HepG2 (cell line): ENCODE measurements around the gene SRI. TPM values are rescaled to one million over a fixed set of nuclear protein-coding genes. Genes with fewer than 3 reads are reported as not detected.

Experiments
- ATAC-seq: fragments of 200-7000 bp; cut with Tn5 transposase; 3 replicates; pipeline ENCODE4 v1.9.1; 2020; ENCODE audit warnings: mild to moderate bottlenecking, moderate library complexity
- BruUV-seq: library from RNA; stranded (reverse); fragments of 400-500 nt; replicated peaks from 2 replicates; lab custom pipeline; 2021; lab: Mats Ljungman, UMichigan
- CTCF ChIA-PET: fragments of 300-600 bp; formaldehyde crosslinking; extraction: SDS; loops from one replicate; lab custom pipeline; 2021; ENCODE audit warnings: low total read pairs, inconsistent platforms, low intra/inter-chr PET ratio; lab: Yijun Ruan, JAX
- POLR2A ChIA-PET: fragments of 350-600 bp; sonication (Branson Sonifier 250); formaldehyde crosslinking; loops from one replicate; lab custom pipeline; 2020; ENCODE audit warnings: antibody characterized with exemption, inconsistent platforms; lab: Yijun Ruan, JAX
- DNase-seq: peaks from one replicate; pipeline ENCODE4 v3.0.0-alpha.2; 2015; ENCODE audit warnings: low spot score
- FAIRE-seq: peaks from 3 replicates; lab custom pipeline; 2011; peaks lifted over from hg19 to GRCh38; lab: Jason Lieb, UNC
- H2AFZ ChIP-seq: one replicate; pipeline ENCODE4 v1.6.1; 2011; ENCODE audit warnings: low read length, inconsistent platforms
- H3K27ac ChIP-seq: fragments of 300-600 bp; 3 replicates; pipeline ENCODE4 v1.8.0; 2011; ENCODE audit warnings: mixed run types, mild to moderate bottlenecking, mixed read lengths, low read length, inconsistent platforms; ENCODE audit not compliant: insufficient read depth; ENCODE audit errors: extremely low read length
- H3K27me3 ChIP-seq, 2 experiments: fragments of 200-600 bp in 1 of 2; 2 replicates in 1 of 2; 3 replicates in 1 of 2; pipeline versions ENCODE4 v1.6.0 to v1.8.0; 2011; ENCODE audit warnings: low read length in 2 of 2, mild to moderate bottlenecking in 2 of 2, moderate library complexity in 2 of 2, inconsistent platforms in 1 of 2; ENCODE audit not compliant: insufficient read depth in 2 of 2, control insufficient read depth in 1 of 2
- H3K36me3 ChIP-seq, 2 experiments: fragments of 200-600 bp in 1 of 2; replicated peaks in 1 of 2; 2 replicates in 1 of 2; 3 replicates in 1 of 2; pipeline versions ENCODE4 v1.5.1 to v1.8.0; 2011; ENCODE audit warnings: low read length in 2 of 2, inconsistent platforms in 1 of 2; ENCODE audit not compliant: insufficient read depth in 2 of 2, control insufficient read depth in 1 of 2
- H3K4me1 ChIP-seq: 2 replicates; pipeline ENCODE4 v1.5.1; 2012; ENCODE audit warnings: low read length, inconsistent platforms; ENCODE audit not compliant: insufficient read depth
- H3K4me2 ChIP-seq: 2 replicates; pipeline ENCODE4 v1.6.0; 2011; ENCODE audit warnings: low read depth, low read length, inconsistent platforms
- H3K4me3 ChIP-seq, 3 experiments: fragments of 200-600 bp in 1 of 3; sonication (generic), shearing (Covaris generic) in 1 of 3; replicated peaks in 1 of 3; 2 replicates each; pipeline ENCODE4 v1.5.1; 2011 to 2016; ENCODE audit warnings: low read length in 3 of 3, inconsistent platforms in 2 of 3, low read depth in 2 of 3, mild to moderate bottlenecking in 2 of 3, control low read depth in 1 of 3, mixed read lengths in 1 of 3; ENCODE audit not compliant: insufficient read depth in 1 of 3
- H3K79me2 ChIP-seq: one replicate; pipeline ENCODE4 v1.6.1; 2011; ENCODE audit warnings: low read length, inconsistent platforms; ENCODE audit not compliant: insufficient read depth
- H3K9ac ChIP-seq: 2 replicates; pipeline ENCODE4 v1.6.0; 2011; ENCODE audit warnings: mild to moderate bottlenecking, low read depth, low read length, inconsistent platforms; ENCODE audit not compliant: insufficient read depth
- H3K9me3 ChIP-seq: 2 replicates; pipeline ENCODE4 v1.5.1; 2012; ENCODE audit warnings: mild to moderate bottlenecking, low read length
- H4K20me1 ChIP-seq: 2 replicates; pipeline ENCODE4 v1.6.0; 2011; ENCODE audit warnings: inconsistent platforms, mild to moderate bottlenecking, low read length, moderate library complexity; ENCODE audit not compliant: insufficient read depth
- DR1 ChIP-seq: sonication (generic); formaldehyde crosslinking; IDR thresholded peaks from 2 replicates; pipeline ENCODE4 v1.8.0; 2021; ENCODE audit warnings: mild to moderate bottlenecking, missing genetic modification reagents, inconsistent platforms
- IKZF5 ChIP-seq: IDR thresholded peaks from 2 replicates; pipeline ENCODE4 v1.6.1; 2018; ENCODE audit warnings: missing genetic modification reagents, mild to moderate bottlenecking, missing compliant biosample characterization
- SUZ12 ChIP-seq: fragments of 150-350 bp; IDR thresholded peaks from 2 replicates; pipeline ENCODE4 v1.6.1; 2014; ENCODE audit warnings: low read depth, low read length
- TOE1 ChIP-seq: sonication (generic); formaldehyde crosslinking; IDR thresholded peaks from 2 replicates; pipeline ENCODE4 v1.4.0; 2020; ENCODE audit warnings: mild to moderate bottlenecking, missing genetic modification reagents
- ZBTB10 ChIP-seq: sonication (generic); formaldehyde crosslinking; IDR thresholded peaks from 2 replicates; pipeline ENCODE4 v1.4.0; 2020; ENCODE audit warnings: missing genetic modification reagents, borderline replicate concordance
- ZNF264 ChIP-seq: sonication (generic); formaldehyde crosslinking; IDR thresholded peaks from 2 replicates; pipeline ENCODE4 v1.4.0; 2020; ENCODE audit warnings: missing genetic modification reagents
- ZNF326 ChIP-seq: sonication (generic); formaldehyde crosslinking; IDR thresholded peaks from 2 replicates; pipeline ENCODE4 v1.4.0; 2020; ENCODE audit warnings: missing genetic modification reagents, borderline replicate concordance
- ZNF607 ChIP-seq: sonication (generic); formaldehyde crosslinking; IDR thresholded peaks from 2 replicates; pipeline ENCODE4 v1.5.1; 2020; ENCODE audit warnings: missing genetic modification reagents, mild to moderate bottlenecking, borderline replicate concordance
- ZNF670 ChIP-seq: sonication (generic); formaldehyde crosslinking; IDR thresholded peaks from 2 replicates; pipeline ENCODE4 v1.8.0; 2022; ENCODE audit warnings: mild to moderate bottlenecking, missing genetic modification reagents, borderline replicate concordance
- WGBS: methylation state at CpG from one replicate; pipeline ENCODE4 v1.1.6; 2017; ENCODE audit warnings: low lambda C conversion rate; 5-methylcytosine and 5-hydroxymethylcytosine counted together
- in situ Hi-C: cut with HindIII; loops from 2 replicates; pipeline ENCODE4 v1.10.0; 2017; ENCODE audit warnings: low pct_unique_long_range_greater_than_20kb; ENCODE audit not compliant: extremely low pct_ligation_motif_present
- intact Hi-C: fragments of 100-400 bp; cut with micrococcal nuclease; formaldehyde crosslinking; loops from one replicate; pipeline ENCODE4 v1.10.0; 2022; ENCODE audit not compliant: unreplicated experiment
- polyA plus RNA-seq, 8 experiments: library from polyadenylated mRNA; depleted of rRNA in 3 of 8; stranded (reverse) in 7 of 8; unstranded in 1 of 8; fragments of >200 nt; fragmentation: Illumina TruSeq in 4 of 8; extraction: Trizol in 4 of 8; gene quantifications; 2 replicates each; pipeline versions ENCODE4 v1.2.1 to v1.2.3, GENCODE V29; 2011 to 2016; ENCODE audit warnings: low read depth in 4 of 8, missing spikeins in 1 of 8, mixed read lengths in 1 of 8; ENCODE audit not compliant: insufficient read depth in 1 of 8
- total RNA-seq, 5 experiments: library from RNA; depleted of rRNA; stranded (reverse); fragments of >200 nt; fragmentation: Illumina TruSeq; extraction: Trizol; gene quantifications; 2 replicates each; pipeline ENCODE4 v1.2.3, GENCODE V29; 2016; ENCODE audit warnings: low read depth in 1 of 5
- TF ChIP-seq, protein P1 (sequence below): sonication (generic); formaldehyde crosslinking; IDR thresholded peaks from 2 replicates; pipeline ENCODE4 v1.8.0; 2022; ENCODE audit warnings: missing genetic modification reagents, mild to moderate bottlenecking, moderate library complexity, borderline replicate concordance

The SRI gene
- total and polyA plus RNA-seq, 2 of the 13 experiments (the other 11 are each of a cell fraction or from before 2014, with no cell fraction given) = 0.33 TPM; not detected in 1

- intact Hi-C loops = no loop called here
- TF ChIP-seq IKZF5 (no peak), ZNF607 (CRISPR knock-in tag) (no peak), ZNF670 (CRISPR knock-in tag) (no peak), DR1 (CRISPR knock-in tag) (no peak), TOE1 (CRISPR knock-in tag) (no peak), SUZ12 (no peak), ZBTB10 (no peak), ZNF326 (CRISPR knock-in tag) (no peak), ZNF264 (CRISPR knock-in tag) (no peak)
- TF ChIP-seq, protein P1, sequence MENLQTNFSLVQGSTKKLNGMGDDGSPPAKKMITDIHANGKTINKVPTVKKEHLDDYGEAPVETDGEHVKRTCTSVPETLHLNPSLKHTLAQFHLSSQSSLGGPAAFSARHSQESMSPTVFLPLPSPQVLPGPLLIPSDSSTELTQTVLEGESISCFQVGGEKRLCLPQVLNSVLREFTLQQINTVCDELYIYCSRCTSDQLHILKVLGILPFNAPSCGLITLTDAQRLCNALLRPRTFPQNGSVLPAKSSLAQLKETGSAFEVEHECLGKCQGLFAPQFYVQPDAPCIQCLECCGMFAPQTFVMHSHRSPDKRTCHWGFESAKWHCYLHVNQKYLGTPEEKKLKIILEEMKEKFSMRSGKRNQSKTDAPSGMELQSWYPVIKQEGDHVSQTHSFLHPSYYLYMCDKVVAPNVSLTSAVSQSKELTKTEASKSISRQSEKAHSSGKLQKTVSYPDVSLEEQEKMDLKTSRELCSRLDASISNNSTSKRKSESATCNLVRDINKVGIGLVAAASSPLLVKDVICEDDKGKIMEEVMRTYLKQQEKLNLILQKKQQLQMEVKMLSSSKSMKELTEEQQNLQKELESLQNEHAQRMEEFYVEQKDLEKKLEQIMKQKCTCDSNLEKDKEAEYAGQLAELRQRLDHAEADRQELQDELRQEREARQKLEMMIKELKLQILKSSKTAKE (CRISPR knock-in tag) = no peak
Measured at GRCh38 chr7:88191911-88192310, 27.9 kb downstream of the SRI start.

More at GRCh38 chr7:88191911-88192310, 27.9 kb downstream of the SRI start:
- Histone ChIP-seq H3K36me3 (no peaks in the 10 kb centered on the region), H2AFZ (no peak overlapping the region), H3K79me2 (no peaks in the 10 kb centered on the region), H3K4me2 (no peak overlapping the region), H3K27ac (no peak overlapping the region), H3K4me1 (peaks cover 13% of the 10 kb centered on the region), H3K9me3 (no peaks in the 10 kb centered on the region), H3K4me3 (no peak overlapping the region), H4K20me1 (no peaks in the 10 kb centered on the region), H3K9ac (no peak overlapping the region), H3K27me3 (no peaks in the 10 kb centered on the region)
- no peak for DNase-seq
- no peak for FAIRE-seq
- in situ Hi-C loops = no loop called here
- CTCF ChIA-PET = no interaction called here
- 43% methylated on average over 3 of the region's 3 CpGs for WGBS
- ATAC-seq = no peak
- POLR2A ChIA-PET = no interaction called here
- no TSS peak for BruUV-seq
